Large intestine (tissue), 3 donors: ENCODE results near the gene PRR5L. TPM values are rescaled to one million over a fixed set of nuclear protein-coding genes. Genes with fewer than 3 reads are reported as not detected.

Source experiments
- DNase-seq, 2 donors: peaks; one replicate each; pipeline versions ENCODE4 v3.0.0 to v3.0.0-alpha.2; 2013
- H3K27ac ChIP-seq: one replicate; pipeline ENCODE4 v1.5.1; 2013; ENCODE audit warnings: low read length
- H3K27me3 ChIP-seq: 2 replicates; pipeline ENCODE4 v1.6.1; 2013; ENCODE audit warnings: low read length; ENCODE audit not compliant: control insufficient read depth, insufficient read depth
- H3K36me3 ChIP-seq: 2 replicates; pipeline ENCODE4 v1.6.1; 2013; ENCODE audit warnings: low read length; ENCODE audit not compliant: control insufficient read depth, insufficient read depth
- H3K4me1 ChIP-seq: one replicate; pipeline ENCODE4 v1.6.1; 2013; ENCODE audit warnings: low read length; ENCODE audit not compliant: control insufficient read depth, insufficient read depth
- H3K4me3 ChIP-seq: one replicate; pipeline ENCODE4 v1.5.1; 2013; ENCODE audit warnings: low read length
- H3K9me3 ChIP-seq: one replicate; pipeline ENCODE4 v1.6.1; 2013; ENCODE audit warnings: mild to moderate bottlenecking, low read depth, low read length, moderate library complexity; ENCODE audit not compliant: control insufficient read depth
- WGBS: methylation state at CpG from one replicate; pipeline ENCODE4 v1.1.5; 2013; ENCODE audit warnings: low lambda C conversion rate; ENCODE audit not compliant: insufficient coverage; 5-methylcytosine and 5-hydroxymethylcytosine counted together
- polyA plus RNA-seq: library from polyadenylated mRNA; unstranded; fragments of 120-200 nt; gene quantifications from one replicate; pipeline ENCODE4 v1.2.1, GENCODE V29; 2013

PRR5L gene
- polyA plus RNA-seq, 1 donor = 37.8 TPM

DNA sequence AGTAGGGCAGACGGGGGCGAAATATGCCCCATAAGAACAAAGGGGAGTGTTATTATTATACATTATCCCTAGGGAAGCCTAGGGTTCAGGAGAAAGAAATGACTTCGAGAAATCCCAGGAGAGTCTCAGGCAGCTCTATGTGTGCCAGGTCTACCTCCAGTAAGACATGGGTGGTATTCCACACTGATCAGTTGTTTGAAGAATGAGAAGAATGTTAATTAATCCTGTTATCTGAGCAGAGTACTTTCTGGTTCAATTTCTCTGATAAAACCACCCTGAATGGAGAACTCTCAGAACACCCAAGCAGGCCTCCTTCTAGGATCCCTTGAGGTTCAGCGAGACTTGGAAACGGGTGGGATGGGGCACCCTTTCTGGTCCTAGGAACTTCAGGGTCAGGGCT, 46.2 kb downstream of the PRR5L start:
- Histone ChIP-seq H3K4me1 (peaks cover 16% of the 10 kb centered on the region), H3K27me3 (no peaks in the 10 kb centered on the region), H3K4me3 (no peak overlapping the region), H3K27ac (no peak overlapping the region), H3K9me3 (no peaks in the 10 kb centered on the region), H3K36me3 (no peaks in the 10 kb centered on the region)
- DNase-seq = no peak
- 63% methylated on average over 2 of the region's 5 CpGs for WGBS

DNA sequence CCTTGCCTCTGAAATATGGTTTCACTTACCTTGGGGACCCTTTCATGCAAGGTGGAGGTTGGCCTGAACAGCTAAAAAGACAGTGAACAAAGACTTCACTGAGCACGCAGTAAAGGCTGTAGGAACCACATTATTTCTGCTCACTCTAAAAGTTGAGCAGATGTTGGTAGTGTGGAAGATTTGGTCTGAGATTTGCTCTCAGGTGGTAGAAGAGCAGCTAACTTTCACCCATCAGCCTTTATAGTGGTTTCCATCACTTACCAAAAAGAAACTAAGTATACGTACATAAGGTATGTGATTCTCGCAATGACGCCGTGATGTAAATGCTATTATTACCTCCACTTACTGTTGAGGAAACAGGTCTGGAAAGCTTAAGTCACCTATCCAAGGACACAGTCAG, 47.3 kb downstream of the PRR5L start:
- Histone ChIP-seq H3K27ac (no peak overlapping the region), H3K4me1 (peaks cover 16% of the 10 kb centered on the region), H3K9me3 (no peaks in the 10 kb centered on the region), H3K36me3 (no peaks in the 10 kb centered on the region), H3K4me3 (no peak overlapping the region), H3K27me3 (no peaks in the 10 kb centered on the region)
- no peak for DNase-seq
- no CpG with 5 or more reads among the region's 5 CpGs for WGBS

DNA sequence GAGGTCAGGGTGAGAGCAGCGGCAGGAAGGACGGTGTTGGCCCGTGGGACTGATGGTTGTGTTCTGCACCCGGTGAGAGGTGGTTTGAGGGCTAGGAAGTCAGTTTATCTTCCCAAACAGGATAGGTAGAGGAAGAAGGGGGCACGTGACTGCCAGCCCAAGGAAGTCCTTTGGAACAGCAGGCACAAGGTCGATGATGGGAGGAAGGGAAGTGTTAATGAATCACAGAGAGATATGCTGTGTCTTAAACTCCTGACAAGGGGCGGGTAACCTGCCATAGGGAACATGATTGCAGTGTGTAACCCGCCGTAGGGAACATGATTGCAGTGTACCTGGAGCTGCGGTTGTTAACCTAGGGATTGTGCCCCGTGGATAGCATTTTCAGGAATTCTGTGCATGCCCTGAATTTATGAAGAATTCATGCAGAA, 49.0 kb downstream of the PRR5L start:
- WGBS = 0% methylated on average over 1 of the region's 11 CpGs
- H3K9me3 ChIP-seq = no peaks in the 10 kb centered on the region
- no peaks in the 10 kb centered on the region for H3K27me3 ChIP-seq
- no peaks in the 10 kb centered on the region for H3K36me3 ChIP-seq
- peak overlapping the region; percentile 91 for H3K27ac ChIP-seq
- peaks cover 13% of the 10 kb centered on the region for H3K4me1 ChIP-seq
- peak; percentile 94 to 97 for DNase-seq
- peak overlapping the region; percentile 42 for H3K4me3 ChIP-seq

DNA sequence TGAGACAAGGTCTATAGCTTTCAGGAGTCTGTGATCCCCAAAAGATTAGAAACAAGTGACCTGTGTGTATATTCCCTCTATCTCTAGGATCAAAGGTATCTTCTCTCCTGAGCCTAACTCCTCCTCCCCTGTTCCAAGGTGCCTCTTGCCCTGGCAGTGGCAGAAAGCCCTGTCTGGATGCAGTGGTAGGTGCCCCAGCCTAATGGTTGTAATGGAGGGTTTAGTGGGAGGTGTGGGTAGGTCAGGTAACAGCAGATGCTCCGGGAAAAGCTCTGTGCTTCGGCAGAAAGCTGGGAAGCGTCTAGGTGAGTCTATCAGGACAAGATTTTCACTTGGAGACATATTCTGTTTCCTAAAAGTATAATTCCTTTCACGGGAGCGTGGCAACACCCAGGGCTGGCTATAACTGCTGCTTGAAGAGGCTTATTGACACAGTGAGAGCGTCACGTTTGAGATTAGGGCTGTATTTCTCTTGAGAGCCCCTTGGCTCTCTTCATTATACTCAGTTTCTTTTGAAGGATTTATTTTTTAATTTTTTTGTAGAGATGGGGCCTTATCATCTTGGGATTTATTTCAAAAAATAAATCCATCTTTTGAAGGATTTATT, 49.5 kb downstream of the PRR5L start:
- Histone ChIP-seq H3K27ac (peak overlapping the region; percentile 91), H3K4me3 (peak overlapping the region; percentile 42), H3K36me3 (no peaks in the 10 kb centered on the region), H3K9me3 (no peaks in the 10 kb centered on the region), H3K4me1 (peaks cover 10% of the 10 kb centered on the region), H3K27me3 (no peaks in the 10 kb centered on the region)
- no CpG with 5 or more reads among the region's 7 CpGs for WGBS
- no peak for DNase-seq

DNA sequence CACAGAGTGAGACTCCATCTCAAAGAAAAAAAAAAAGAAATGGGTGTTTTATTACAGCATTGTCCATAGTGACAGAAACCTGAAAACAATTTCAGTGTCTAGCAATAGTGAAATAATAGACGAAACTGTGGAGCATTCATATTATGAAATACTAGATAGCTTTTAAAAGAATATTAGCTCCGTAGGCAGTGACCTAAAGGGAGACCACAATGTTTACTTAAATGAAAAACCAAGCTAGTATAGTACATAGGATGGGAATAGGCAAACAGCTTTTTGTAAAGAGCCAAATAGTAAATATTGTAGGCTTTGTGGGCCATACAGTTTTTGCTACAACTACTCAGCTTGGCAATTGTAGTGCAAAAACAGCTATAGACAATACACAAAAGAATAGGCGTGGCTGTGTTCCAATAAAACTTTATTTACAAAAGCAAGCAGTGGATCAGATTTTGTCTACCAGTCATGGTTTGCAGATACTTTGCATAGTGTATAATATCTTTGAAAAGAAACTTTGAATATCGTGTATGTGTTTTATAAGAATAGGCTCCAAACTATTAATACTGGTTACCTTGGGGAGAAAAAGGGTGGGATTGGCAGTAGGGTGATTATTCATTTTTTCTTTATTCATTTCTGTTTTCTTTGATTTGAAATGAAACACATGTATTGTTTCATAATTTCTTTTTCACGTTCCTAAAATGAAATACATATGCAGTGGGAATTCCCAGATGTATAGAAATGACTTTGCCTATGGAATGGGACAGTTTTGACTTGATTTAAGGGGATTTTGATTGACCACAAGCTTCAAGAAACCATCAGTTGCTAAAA, 50.7 kb downstream of the PRR5L start:
- Histone ChIP-seq H3K4me1 (peaks cover 10% of the 10 kb centered on the region), H3K36me3 (no peaks in the 10 kb centered on the region), H3K4me3 (peak overlapping the region; percentile 2), H3K9me3 (no peaks in the 10 kb centered on the region), H3K27me3 (no peaks in the 10 kb centered on the region), H3K27ac (peak overlapping the region; percentile 91)
- DNase-seq = no peak
- WGBS = 100% methylated on average over 2 of the region's 5 CpGs

DNA sequence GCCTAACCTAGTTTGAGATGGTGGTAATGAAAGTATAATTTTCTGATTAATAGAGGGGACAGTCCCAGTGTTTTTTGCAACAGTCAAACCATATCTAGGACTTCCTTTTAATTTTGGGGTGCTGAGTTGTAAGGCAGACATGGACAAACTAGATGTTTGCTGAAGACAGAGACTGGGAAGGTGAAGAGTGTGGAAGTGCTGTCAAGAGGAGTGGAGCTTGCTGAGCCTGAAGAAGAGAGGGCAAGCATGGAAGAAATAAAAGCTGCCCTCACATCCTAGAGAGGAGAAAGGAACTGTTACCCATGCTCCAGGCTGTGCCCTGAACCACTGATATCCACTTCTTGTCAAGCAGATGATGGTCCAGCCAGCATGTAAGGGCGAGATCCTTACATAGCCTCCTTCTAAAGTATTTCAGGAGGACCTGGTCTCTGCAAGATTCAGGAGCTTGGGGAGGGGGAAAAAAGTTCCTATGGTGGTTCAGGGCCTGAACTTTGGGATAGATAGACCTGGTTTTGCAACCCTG, 51.4 kb downstream of the PRR5L start:
- Histone ChIP-seq H3K4me3 (no peak overlapping the region), H3K27ac (peak overlapping the region; percentile 91)

DNA sequence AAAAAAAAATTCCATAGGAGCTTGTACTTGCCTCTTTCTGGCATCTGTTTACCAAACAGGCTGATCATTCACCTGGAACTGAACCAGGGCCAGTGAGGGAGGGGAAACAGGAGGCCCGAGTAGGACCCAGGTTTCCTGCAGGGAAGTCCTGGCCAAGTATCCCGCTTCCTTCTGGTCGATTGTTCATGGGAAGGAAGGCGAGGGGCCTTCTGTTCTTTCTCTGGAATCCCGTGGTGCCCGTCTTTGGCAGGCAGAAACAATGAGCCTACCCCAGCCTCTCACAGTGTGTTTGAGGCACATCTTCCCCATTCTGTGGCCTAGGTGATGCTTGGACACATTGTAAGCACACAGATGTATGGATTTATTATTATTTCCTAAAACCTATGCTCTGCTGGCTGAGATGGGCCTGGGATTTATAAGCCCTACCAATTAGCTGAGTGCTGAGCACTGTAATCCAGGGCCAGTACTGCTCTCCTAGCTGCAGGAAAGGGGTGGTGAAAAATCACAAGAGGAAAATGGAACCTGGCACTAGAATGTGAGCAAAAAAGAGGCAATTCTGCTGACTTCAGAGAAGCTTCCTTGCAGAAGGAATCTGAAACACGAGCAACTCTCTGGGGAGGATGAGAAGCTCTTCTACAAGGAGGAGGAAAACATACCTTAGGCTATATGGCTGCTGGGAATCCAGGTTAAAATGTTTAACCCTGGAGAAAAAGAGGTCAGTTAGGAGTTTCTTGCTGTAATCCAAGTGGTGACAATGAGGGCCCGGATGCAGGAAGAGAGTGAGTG, 53.5 kb downstream of the PRR5L start:
- Histone ChIP-seq H3K4me1 (peaks cover 5% of the 10 kb centered on the region), H3K36me3 (no peaks in the 10 kb centered on the region), H3K27me3 (no peaks in the 10 kb centered on the region), H3K9me3 (no peaks in the 10 kb centered on the region), H3K4me3 (no peak overlapping the region), H3K27ac (peak overlapping the region; percentile 66)
- no peak for DNase-seq
- no CpG with 5 or more reads among the region's 8 CpGs for WGBS

More for the DNA sequence above, 51.4 kb downstream of the PRR5L start:
- no CpG with 5 or more reads among the region's 1 CpG for WGBS
- no peak for DNase-seq
- Histone ChIP-seq H3K27me3 (no peaks in the 10 kb centered on the region), H3K36me3 (no peaks in the 10 kb centered on the region), H3K9me3 (no peaks in the 10 kb centered on the region), H3K4me1 (peaks cover 10% of the 10 kb centered on the region)

DNA sequence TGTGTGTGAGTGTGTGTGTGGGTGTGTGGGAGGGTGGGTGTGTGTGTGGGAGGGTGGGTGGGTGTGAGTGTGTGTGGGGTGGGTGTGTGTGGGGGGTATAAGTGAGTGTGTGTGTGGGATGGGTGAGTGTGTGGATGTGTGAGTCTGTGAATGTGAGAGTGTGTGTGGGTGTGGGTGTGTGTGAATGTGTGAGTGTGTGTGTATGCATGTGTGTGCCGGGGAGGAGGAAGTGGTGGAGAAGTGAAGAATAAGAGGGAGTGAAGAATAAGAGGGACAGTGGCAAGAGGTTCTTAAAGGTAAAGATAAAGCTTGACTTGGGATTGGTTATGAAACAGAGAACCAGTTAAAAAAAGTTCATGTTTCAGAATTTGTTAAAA, 54.0 kb downstream of the PRR5L start:
- Histone ChIP-seq H3K9me3 (no peaks in the 10 kb centered on the region), H3K27me3 (no peaks in the 10 kb centered on the region), H3K36me3 (no peaks in the 10 kb centered on the region), H3K4me1 (no peaks in the 10 kb centered on the region), H3K27ac (peak overlapping the region; percentile 66), H3K4me3 (no peak overlapping the region)
- WGBS = 60% methylated on average over 1 of the region's 1 CpG
- DNase-seq = no peak

DNA sequence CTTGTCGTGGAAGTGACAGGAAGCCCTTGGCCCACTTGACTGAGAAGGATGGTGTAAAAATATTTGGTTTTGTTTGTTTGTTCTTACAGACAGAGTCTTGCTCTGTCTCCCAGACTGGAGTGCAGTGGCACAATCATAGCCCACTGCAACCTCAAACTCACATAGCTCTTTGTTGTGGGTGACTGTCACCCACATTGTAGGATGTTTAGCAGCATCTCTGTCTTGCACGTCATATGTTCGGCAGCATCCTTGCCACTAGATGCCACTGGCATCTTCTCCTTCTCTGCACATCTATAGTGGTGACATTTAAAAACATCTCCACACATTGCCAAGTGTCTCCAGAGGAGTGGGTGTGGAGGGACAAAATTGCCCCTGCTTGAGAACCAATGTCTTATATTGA, 56.8 kb downstream of the PRR5L start:
- peaks cover 10% of the 10 kb centered on the region for H3K4me1 ChIP-seq
- no peaks in the 10 kb centered on the region for H3K36me3 ChIP-seq
- no peak overlapping the region for H3K27ac ChIP-seq
- WGBS = no CpG with 5 or more reads among the region's 3 CpGs
- no peak for DNase-seq
- H3K27me3 ChIP-seq = no peaks in the 10 kb centered on the region
- no peak overlapping the region for H3K4me3 ChIP-seq
- no peaks in the 10 kb centered on the region for H3K9me3 ChIP-seq
